Stimulated activated CD4-positive, alpha-beta T cell treated with anti-CD3 and anti-CD28 coated beads, Interleukin-15, amount 100 ng/mL, for 48 hours (primary cell): ENCODE measurements around the gene GALNT18.

ENCODE experiments used
- DNase-seq, 2 donors: peaks; one replicate each; pipeline ENCODE4 v3.0.0-alpha.2; 2020; ENCODE audit warnings: low read depth in 2 of 2

GALNT18 gene

DNA sequence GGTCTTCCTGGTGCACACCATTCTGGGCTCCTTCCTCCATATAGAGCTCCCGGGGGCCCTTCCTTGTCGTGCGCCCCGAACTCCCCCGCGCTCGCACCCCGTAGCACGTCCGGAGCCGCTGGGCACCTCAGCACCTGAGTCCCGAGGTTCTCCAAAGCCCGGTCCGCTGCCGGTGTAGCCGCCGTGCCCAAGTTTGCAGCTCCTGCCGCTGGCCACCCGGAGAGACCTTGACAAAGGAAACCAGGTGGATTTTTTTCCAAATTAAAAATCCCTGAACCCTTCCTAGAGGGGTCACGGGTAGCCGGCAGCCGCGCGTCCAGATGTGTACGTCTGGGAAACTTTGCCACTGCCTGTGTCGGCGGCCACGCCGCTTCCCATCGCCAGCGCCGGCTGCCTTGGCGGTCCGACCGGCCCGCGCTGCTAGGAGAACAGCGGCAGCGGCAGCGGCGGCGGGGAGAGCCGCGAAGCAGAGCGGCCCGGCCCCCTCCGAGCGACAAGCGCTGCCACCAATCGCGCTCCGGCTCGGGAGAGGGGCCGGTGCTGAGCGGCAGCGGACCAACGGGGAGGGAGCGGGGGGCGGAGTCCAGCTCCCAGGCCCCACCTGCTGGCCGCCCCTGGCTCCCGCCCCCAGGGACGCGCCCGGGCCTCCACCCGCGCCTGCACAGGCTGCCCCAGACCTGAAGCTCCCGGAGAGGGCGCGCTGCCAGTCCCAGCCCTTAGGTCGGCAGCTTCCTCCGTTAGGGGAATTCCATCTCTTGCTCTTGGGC lies at the start of gene GALNT18:
Gene GALNT18 (minus strand): TSS at position 433 of the 767 bp plus-strand sequence.
- DNase-seq = peak; percentile 74 to 85

DNA sequence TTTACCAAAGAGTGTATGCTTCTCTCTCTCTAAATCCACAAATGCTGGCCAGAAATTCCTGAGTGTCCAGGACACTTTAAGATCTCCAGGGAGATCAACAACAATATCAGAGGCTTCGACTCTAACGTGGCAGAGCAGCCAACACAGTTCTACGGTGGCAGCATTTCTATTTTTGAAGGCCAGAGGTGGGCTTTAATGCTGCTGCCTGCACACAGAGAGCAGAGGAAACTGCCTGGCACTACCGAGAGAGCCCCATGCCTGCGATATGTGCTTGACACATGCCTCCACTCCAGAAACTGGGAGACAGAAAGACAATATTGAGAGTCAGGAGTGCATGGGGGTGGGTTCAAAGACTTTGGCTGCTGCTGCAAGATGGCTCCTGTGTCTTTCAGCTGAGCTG lies 48.8 kb upstream of the GALNT18 start:
- no peak for DNase-seq

DNA sequence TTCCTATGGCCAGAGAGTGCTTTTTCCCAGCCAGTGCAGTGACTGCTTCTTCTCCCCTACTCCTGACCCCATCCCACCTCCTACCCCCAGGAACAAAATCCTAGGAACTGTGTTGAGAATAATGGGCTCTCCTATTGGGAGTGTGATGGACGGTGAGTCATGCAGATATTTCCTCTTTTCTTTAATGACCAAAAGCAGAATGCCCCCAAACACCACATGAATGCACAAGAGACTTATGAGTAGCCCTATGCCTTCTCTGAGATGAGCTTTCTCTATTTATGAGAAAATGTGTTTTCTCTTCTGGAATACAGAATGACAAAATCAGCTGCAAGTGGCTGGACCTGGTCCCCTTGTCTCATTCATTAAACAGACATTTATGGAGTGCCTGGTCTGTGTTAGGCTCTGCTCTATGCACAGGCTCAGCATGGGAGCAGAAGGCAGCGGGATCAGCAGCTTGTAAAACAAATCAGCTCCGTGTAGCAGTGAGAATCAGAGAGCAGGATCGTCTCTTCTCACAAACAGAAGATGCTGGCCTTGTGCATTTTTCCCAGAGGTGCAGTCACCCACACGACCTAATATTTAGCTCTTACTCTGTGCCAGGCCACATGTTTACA lies 47.5 kb upstream of the GALNT18 start:
- DNase-seq = no peak

DNA sequence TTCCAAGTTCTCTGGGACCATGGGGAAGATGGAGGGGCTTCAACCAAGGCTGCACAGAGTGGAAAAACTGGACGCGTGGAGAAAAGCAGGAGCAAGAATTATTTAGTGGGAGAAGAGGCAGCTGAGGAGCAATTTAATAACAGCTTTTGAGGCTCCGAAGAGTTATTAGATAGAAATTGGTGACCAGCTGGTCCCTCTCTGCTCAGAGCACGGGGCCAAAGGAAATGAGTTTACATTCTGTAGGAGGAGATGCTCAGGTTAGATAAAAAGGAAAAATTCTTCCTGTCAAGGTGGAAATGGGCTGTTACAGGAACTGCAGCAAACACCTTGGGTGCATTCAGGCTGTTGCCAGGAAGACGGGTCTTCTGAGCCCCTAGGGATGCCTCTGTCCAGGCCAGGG lies 47.0 kb upstream of the GALNT18 start:
- DNase-seq = no peak

DNA sequence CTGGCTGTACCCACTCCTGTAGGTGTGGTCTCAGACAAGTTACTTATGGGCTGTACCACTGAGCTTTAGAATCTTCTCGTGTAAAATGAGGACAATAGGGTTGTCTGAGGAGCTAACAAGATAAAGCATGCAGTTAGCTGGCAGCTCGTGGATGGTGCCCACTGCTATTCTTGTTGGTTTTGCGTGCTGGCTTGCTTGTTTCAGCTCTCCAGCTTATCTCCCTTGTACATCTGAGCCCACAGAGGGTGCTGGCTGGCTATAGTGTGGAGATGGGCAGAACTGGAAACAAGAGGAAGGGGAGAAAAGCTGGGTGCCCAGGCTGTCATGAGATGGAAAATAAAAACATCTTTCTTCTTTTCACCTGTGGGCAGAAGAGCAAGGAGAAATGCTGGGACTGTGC lies 46.5 kb upstream of the GALNT18 start:
- DNase-seq = no peak

DNA sequence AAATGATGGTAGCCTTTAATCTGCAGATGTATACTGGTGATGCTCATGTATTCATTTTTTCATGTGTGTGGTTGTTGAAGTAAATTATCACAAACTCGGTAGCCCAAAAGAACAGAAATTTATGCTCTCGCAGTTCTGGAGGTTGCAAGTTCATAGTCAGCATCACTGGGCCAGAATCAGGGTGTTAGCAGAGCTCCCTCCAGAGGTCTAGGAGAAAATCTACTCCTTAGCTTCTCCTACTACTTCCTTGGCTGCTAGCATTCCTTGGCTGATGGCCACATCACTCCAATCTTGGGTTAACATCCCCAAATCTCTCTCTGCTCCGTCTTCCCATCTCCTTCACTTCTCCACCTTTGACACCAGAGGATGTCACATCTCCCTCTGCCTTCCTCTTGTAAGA lies 45.3 kb upstream of the GALNT18 start:
- DNase-seq = no peak

DNA sequence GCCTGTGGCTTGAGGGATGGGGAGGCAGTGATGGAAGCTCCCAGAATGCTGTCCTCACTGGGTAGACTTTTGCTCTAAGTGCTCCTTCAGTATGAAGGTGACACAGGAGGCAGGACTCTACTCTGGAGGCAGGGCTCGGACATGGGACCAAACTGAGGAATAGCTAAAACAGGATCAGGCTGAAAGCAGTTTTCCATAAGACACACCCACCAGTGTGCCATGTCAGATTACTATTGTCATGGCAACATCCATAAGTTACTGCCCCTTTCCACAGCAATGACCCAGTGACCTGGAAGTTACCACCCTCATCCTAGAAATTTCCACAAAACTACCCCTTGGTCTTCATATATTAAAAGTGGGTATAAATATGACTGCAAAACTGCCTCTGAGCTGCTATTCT lies 43.6 kb upstream of the GALNT18 start:
- no peak for DNase-seq

DNA sequence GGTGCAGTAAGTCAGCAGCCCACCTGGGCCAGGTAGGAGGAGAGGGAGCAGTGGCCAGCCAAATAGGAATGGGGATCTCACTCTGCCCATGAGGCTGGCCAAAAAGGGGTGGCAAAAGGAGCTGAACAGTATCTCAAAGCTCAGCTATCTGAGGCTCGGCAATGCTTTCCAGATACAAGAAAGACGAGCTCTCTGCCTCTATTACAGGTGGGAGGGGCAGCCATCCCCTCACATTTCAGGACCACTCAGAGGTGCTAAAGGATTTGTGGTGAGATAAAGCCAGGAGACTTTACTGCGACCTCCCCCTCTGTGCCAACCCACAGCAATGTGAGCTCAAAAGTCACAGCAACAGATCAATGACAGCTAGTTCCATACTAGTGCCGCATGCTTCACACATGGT lies 42.1 kb upstream of the GALNT18 start:
- DNase-seq = no peak

DNA sequence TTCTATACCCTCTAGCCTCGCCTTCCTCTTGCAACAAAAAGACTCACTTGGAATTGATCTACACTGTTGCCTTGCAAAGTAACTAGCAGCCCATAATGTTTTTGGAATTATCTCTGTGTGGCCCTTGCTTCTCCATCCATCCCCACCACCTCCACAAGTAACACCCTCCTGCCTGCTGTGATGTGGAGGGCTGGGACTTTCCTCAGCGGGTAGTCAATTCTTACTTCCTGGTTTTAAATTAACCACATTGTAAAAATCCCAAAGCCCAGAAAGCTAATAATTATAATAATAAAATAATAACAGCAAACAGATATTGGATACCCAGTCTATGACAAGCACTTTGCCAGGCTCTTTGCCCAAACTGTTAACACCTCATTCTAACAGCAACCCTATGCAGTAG lies 40.8 kb upstream of the GALNT18 start:
- no peak for DNase-seq

DNA sequence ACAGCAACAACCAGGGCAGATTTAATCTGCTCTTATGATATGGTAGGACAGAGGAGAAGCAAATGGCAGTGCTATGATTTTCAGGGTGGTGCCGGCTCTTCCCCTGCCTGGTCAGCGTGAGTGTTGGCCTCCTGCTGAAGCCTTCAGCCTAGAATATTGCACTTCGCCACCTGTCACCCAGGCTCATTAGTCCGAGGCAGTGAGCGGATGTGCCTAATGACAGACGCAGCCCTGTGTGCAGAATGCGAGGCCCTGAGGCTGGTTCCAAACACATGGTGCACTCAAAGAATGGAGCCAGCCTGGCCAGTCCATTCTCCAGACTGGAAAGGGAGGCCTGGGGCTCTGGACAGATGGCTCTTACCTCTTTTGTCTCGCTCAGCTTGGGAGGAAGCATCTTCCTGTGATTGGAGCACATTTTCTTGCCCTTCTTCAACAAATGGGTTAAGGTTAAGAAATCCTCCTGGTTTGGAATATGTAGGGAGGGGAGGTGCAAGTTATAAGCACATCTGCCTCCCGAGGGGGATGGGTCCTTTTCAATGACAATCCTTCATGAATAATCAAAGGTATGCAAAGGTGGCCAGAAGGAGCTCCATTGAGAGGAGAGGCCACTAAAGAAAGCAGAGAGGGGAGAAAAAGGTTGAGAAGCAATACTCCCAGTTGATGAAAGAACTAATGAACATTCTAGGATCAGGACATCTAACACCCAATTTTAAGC lies 39.7 kb upstream of the GALNT18 start:
- DNase-seq = no peak

DNA sequence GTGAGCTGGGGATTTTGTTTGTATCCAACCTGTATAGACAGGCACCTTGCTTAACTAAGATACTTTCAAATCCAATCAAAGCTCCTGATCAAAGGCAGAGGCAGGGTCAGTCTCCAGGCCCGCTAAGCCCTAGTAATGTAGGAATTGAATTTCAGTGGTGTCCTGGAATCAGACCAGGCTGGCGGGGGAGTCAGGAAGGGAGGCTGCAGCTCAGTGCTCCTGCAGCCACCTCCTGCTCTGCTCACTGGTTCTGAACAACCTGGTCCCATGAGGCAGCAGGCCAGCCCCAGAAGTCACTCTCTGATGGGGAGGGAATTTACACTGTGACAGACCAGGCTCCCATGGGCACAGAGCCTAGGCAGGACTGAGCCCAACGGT lies 38.5 kb upstream of the GALNT18 start:
- DNase-seq = no peak

DNA sequence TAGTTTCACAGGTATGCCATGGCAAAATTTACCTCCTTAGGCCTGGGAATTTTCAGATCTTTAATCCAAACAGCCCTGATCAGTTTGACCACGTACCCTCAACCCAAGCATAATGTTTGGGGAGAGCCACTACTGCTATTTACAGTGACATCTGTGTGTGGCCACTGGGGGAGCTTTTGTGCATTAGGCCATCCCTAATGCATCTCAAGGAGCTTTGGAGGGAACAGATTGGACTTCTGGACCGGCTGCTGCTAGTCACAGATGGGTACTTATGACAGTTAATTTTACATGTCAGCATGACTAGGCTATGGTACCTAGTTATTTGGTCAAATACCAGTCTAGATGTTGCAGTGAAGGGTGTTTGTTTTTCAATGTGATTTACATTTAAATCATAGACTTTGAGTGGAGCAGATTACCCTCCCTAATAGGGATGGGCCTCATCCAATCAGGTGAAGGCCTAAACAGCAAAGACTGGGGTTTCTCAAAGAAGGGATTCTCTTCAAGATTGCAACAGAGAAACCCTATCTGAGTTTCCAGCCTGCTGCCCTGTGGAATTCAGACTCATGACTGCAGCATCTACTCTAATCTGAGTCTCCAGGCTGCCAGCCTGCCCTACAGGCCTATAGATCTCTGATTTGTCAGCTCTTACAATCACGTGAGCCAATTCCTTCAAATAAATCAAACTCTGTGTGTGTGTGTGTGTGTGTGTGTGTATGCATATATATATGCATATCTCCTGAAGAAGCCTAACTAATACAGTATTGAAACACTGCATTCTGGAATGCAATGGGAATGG lies 38.0 kb upstream of the GALNT18 start:
- no peak for DNase-seq

DNA sequence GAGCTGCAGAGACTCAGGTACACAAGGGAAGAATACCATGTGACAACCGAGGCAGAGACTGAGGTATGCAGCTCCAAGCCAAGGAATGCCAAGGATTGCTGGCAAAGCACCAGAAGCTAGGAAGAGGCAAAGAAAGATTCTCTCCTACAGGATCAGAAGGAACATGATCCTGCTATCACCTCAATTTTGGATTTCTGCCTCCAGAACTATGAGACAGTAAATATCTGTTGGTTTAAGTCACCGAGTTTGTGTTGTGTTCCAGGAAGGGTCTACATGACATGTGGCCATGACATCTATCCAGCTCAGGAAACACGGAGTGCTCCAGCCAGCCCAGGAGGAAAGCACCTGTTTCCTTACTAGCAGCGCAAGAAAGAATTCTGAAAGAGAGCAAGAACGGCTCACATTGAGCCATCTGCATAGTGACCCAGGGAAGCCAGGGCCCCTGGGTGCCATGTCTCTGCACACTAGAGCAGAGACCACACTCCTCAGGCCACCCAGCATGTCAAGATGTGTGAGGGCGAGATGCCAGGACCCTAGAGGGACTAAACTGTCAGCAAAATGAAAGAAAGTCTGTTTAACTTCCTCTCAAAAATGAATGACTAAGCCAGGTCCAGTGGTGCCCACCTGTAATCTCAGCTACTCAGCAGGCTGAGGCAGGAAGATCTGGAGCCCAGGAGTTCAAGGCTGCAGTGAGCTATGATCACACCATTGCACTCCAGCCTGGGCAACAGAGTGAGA lies 35.6 kb upstream of the GALNT18 start:
- DNase-seq = no peak

DNA sequence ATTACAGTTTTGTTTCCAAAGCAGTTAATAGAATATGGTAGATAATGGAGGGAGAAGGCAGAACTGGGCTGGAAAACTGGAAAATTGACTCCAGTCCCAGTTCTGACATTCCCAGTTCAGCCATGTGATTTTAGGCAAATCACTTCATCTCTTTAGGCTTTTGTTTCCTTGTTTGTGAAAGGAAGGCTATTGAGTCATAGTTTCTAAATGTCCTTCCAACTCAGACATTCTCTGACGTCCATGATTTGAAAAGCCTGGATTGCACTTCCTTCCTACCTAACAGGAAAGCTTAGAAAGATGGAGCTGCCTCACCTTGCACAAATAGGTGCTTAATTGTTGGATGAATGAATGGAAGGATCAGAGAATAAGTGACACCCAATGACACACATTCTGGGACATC lies 19.8 kb upstream of the GALNT18 start:
- no peak for DNase-seq

DNA sequence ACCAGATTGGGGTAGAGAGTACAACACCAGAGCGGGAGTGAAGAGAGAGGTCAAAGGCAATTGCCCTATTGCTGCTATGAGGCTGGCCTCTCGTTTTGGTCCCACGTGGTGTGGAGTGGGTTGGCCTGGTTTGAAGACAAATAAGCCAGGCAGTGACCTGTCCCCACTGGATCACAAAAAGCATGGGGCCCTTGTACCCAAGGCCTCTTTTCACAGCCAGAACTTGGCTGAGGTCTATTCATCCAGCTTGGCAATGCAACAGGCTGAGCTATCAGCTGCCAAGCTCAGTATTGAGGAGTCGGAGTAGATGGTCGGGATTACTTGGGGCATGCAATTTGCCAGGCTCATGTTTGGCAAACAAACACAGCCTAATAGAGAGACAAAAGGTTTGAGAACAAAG lies 19.2 kb upstream of the GALNT18 start:
- DNase-seq = no peak

DNA sequence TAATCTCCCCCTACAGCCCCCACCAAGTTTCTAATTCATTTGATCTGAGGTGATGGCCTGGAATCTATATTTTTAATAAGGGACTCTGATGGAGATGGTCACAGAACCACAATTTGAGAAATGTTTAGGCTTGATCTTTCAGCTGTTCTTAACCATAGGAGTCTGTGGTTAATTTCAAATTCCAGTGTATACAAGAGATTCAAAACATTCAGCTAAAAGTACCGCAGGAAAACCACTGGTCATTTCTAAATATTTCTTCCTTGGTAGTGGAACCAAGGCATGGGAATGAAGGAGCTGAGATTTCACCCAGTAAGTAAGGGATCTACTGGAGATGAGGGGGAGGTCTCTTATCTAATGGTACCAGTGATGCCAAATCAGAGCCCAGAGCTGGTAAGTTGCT lies 18.3 kb upstream of the GALNT18 start:
- DNase-seq = no peak

DNA sequence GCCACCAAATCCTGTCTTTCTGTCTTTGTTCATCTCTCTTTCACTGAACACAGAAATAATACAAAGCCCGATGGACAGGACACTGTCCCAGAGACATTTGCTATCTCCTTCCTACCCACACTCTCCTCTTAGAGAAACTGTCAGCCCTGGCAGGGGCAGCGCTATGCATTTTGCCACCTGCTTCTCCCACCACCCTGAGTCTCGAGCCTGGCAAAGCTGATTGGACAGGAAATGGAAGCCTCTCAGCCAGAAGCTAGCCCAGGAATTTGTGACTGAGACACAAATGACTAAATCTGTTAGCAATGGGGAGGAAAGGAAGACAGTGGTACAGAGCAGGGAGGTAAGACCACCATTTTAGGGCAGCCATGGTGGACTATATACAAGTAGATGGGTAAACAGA lies 14.9 kb upstream of the GALNT18 start:
- DNase-seq = no peak

DNA sequence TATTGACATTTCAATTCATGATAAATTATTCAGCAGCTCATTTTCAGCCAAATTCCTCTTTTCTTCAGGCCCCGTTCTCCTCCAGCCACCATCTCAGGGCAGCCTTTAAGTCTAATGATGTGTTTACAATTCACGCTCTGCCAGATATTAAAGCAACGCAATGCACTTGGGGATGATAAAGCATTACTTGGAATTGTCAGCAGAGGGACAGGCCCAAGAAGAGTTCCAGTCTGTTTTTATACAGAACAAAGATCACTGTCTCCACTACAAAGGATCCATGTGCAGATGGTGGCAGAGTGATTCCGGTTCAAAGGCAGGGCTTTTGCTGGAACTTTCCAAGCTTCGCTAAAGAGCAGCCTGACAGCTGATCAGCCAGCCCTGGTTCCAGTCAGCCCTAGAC lies 13.6 kb upstream of the GALNT18 start:
- no peak for DNase-seq

DNA sequence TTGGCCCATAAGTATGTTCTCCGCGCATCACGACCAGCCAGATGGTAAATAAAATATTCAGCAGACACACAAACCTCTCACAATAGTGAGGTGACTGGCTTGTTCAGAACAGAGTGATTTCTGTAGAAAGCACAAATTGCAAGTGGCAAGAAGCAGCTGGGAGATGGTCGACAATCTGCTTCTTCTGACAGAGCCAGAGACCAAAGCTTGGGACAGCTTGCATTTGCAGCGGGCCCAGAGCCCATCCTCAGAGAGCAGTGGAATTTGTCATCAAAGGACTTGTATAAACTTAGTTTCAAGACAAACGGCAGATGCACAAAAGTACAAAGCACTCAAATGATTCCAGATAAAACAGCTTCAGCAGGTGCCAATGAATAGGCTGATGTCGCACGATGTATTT lies 7.6 kb upstream of the GALNT18 start:
- DNase-seq = no peak

DNA sequence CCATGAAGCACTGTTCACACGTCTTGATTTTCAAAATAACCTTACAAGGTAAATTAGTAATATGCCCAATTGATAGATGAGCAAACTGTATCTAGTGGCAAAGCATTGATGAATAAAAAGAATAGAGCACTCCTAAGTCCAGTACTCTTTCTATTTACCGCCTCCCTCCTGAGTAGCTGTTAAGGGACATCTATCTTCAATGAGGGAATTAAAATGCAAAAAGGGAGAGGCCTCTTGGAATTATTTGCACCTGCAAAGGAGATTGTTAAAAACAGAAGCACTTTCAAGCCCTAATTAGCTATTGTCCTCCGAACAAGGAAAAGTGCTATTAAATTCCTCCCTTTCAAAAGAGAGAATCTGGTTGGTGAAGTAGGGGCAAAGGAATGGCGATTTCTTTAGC lies 6.8 kb upstream of the GALNT18 start:
- DNase-seq = no peak

DNA sequence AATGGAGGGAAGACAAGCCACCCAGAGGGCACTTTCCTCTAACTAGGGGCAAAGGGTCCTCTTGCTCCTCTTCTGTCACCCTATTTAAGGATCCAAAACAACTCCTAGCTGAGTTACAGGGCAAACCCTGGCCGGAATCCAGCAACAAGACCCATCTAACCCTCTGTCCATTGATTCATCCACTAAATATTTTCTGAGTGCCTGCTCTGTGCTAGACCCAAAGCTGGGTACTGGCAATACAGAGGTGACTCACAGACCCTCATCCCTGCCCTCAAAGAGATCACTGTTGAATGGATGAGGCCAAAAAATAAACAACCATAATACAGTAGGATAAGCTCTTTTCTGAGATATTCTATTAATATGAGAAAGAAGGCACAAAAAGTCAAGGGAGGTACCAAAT lies 4.3 kb upstream of the GALNT18 start:
- DNase-seq = no peak

DNA sequence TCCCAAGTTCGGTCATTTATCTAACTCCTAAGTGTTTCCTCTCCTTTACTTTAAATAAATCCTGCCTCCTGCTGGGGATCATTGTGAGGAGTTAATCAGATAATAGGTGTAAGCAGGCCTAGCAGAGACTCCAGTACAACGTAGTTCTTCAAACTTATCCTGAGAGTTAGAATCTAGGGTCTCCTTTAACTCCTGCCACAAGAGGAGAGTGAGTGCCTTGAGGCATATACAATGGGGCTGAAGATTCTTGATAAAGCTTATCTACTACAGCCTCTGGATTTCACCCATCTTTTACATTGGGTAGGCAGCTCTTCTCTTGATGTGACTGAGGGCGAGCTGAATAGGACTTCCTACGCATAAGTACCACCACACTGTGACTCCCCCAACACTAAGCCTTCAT lies 3.1 kb upstream of the GALNT18 start:
- DNase-seq = no peak
